ENCODE results near the gene ZIC3. TPM values are rescaled to one million over a fixed set of nuclear protein-coding genes. Genes with fewer than 3 reads are reported as not detected.

ZIC3 gene
- total RNA-seq (2.4 and 4.3 TPM in 2 replicates), polyA plus RNA-seq (1.7 and 1.8 TPM in 2 replicates)

- DNase-seq (ENCODE audit: low read depth in 1 of 2, low spot score in 1 of 2), result peak; percentile 45 to 83
- Histone ChIP-seq H3K27me3 (peaks cover 87% of the 10 kb centered on the region), H3K4me3 (peak within 1 kb of the TSS; percentile 55), H3K9me3 (ENCODE audit: low read depth) (no peaks in the 10 kb centered on the region), H3K36me3 (no peaks in the 10 kb centered on the region), H3K4me1 (ENCODE audit: low read depth) (no peaks in the 10 kb centered on the region), H3K27ac (no peak within 1 kb of the TSS)
- TF ChIP-seq CTCF (IDR thresholded peaks at IDR 0.05; ENCODE audit: low read depth, low read length), result no peak
Measured at GRCh38 chrX:137565921-137566745, at the start of gene ZIC3. Gene ZIC3, plus strand, starts transcription at chrX:137566127. Its CDS starts 565 bp downstream, at chrX:137566692.

GRCh38 chrX:137519459-137519858 lies 46.5 kb upstream of the ZIC3 start:
- no peaks in the 10 kb centered on the region for H3K9me3 ChIP-seq (ENCODE audit: low read depth)
- no peak overlapping the region for H3K4me3 ChIP-seq
- no peaks in the 10 kb centered on the region for H3K27me3 ChIP-seq
- DNase-seq (ENCODE audit: low read depth in 1 of 2, low spot score in 1 of 2), result no peak
- TF ChIP-seq CTCF (IDR thresholded peaks at IDR 0.05; ENCODE audit: low read depth, low read length), result no peak
- H3K27ac ChIP-seq, result no peak overlapping the region
- H3K36me3 ChIP-seq, result no peaks in the 10 kb centered on the region
- H3K4me1 ChIP-seq (ENCODE audit: low read depth), result no peaks in the 10 kb centered on the region

- DNase-seq (ENCODE audit: low read depth in 1 of 2, low spot score in 1 of 2), result no peak
- Histone ChIP-seq H3K27me3 (peaks cover 86% of the 10 kb centered on the region), H3K9me3 (ENCODE audit: low read depth) (no peaks in the 10 kb centered on the region), H3K4me1 (ENCODE audit: low read depth) (no peaks in the 10 kb centered on the region), H3K4me3 (no peak overlapping the region), H3K27ac (no peak overlapping the region), H3K36me3 (no peaks in the 10 kb centered on the region)
- TF ChIP-seq CTCF (IDR thresholded peaks at IDR 0.05; ENCODE audit: low read depth, low read length), result no peak
Measured at GRCh38 chrX:137545711-137546651, 19.9 kb upstream of the ZIC3 start.

GRCh38 chrX:137547291-137547690 lies 18.6 kb upstream of the ZIC3 start:
- peak in 1 of 2 donors; percentile 26 for DNase-seq (ENCODE audit: low read depth in 1 of 2, low spot score in 1 of 2)
- H3K4me1 ChIP-seq (ENCODE audit: low read depth), result no peaks in the 10 kb centered on the region
- no peak overlapping the region for H3K27ac ChIP-seq
- peaks cover 92% of the 10 kb centered on the region for H3K27me3 ChIP-seq
- H3K9me3 ChIP-seq (ENCODE audit: low read depth), result no peaks in the 10 kb centered on the region
- no peak for TF ChIP-seq CTCF (IDR thresholded peaks at IDR 0.05; ENCODE audit: low read depth, low read length)
- no peaks in the 10 kb centered on the region for H3K36me3 ChIP-seq
- no peak overlapping the region for H3K4me3 ChIP-seq

- Histone ChIP-seq H3K27ac (no peak overlapping the region), H3K4me3 (no peak overlapping the region), H3K27me3 (peaks cover 95% of the 10 kb centered on the region), H3K4me1 (ENCODE audit: low read depth) (no peaks in the 10 kb centered on the region), H3K9me3 (ENCODE audit: low read depth) (no peaks in the 10 kb centered on the region), H3K36me3 (no peaks in the 10 kb centered on the region)
- no peak for TF ChIP-seq CTCF (IDR thresholded peaks at IDR 0.05; ENCODE audit: low read depth, low read length)
- no peak for DNase-seq (ENCODE audit: low read depth in 1 of 2, low spot score in 1 of 2)
Measured at GRCh38 chrX:137548261-137548660, 17.7 kb upstream of the ZIC3 start.

All from cardiac muscle cell (in vitro differentiated cells and primary cell).